ENCODE measurements around the gene TMC3. TPM values are rescaled to one million over a fixed set of nuclear protein-coding genes. Genes with fewer than 3 reads are reported as not detected.
A peak's percentile ranks its signal among the peaks of the same experiment; 100 is the strongest.

Gene TMC3
- total and polyA plus RNA-seq, 2 experiments from 2014 or later, result not detected

DNA sequence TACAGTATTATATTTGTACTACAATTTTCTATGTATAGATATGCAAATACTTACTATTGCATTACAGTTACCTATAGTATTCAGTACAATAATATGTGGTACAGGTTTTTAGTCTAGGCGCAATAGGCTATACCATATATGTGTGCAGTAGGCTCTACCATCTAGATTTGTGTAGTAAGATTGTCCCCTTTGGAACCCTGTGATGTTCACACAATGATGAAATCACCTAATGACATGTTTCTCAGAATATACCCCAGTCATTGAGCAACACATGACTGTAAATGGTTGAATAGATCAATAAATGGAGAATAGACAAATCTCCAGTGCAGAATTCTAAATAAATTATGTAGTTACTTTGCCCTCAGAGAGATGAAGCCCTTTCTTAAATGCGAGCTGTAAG, 17.6 kb upstream of the TMC3 start:
- no peaks in the 10 kb centered on the region for H3K36me3 ChIP-seq (ENCODE audit: low read depth)
- no peaks in the 10 kb centered on the region for H3F3A ChIP-seq (ENCODE audit: insufficient read depth)
- no peaks in the 10 kb centered on the region for H3K4me1 ChIP-seq (ENCODE audit: insufficient read depth)
- H3K27ac ChIP-seq, result no peak overlapping the region
- no peaks in the 10 kb centered on the region for H4K20me1 ChIP-seq (ENCODE audit: insufficient read depth)
- H3K79me2 ChIP-seq (ENCODE audit: insufficient read depth), result no peaks in the 10 kb centered on the region
- no peaks in the 10 kb centered on the region for H3K9me2 ChIP-seq (ENCODE audit: insufficient read depth)
- no peak overlapping the region for H2AFZ ChIP-seq
- H3K27me3 ChIP-seq (replicated peaks; ENCODE audit: insufficient read depth), result no peaks in the 10 kb centered on the region
- DNase-seq, result no peak
- no peak for TF ChIP-seq EZH2phosphoT487 (IDR thresholded peaks at IDR 0.05; ENCODE audit: insufficient read depth, low read depth)
- TF ChIP-seq EZH2 (IDR thresholded peaks at IDR 0.05; ENCODE audit: insufficient read depth, poor library complexity, severe bottlenecking), result no peak
- in situ Hi-C loops (cut with MboI), result no loop called here
- H3K4me2 ChIP-seq (ENCODE audit: unreplicated experiment), result no peak overlapping the region
- no peak overlapping the region for H3K4me3 ChIP-seq
- WGBS, 2 experiments (ENCODE audit: low coverage in 1 of 2, low lambda C conversion rate in 2 of 2, missing lambda C conversion rate in 2 of 2), result 71 to 82% methylated on average over 2 of the region's 2 CpGs
- H3K9ac ChIP-seq, result no peak overlapping the region
- no peaks in the 10 kb centered on the region for H3K9me3 ChIP-seq (ENCODE audit: low read depth)

DNA sequence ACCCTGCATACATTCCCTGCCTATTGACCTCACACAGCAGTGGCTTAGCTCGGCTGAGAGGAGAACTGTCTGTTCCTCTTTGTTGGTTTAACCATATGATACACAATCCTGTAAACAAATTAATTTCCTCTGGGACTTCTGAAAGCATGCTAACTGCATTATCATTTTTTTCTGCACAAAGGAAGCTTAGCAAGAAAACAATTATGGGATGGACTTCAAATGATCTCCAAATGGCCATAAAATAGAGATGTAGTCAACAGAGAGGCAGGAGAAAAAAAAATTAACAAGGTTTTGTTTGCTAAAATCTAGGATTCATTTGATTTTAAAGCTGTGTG, 14.4 kb upstream of the TMC3 start:
- Histone ChIP-seq H3K9me3 (ENCODE audit: low read depth) (no peaks in the 10 kb centered on the region), H2AFZ (no peak overlapping the region), H3F3A (ENCODE audit: insufficient read depth) (no peaks in the 10 kb centered on the region), H3K36me3 (ENCODE audit: low read depth) (no peaks in the 10 kb centered on the region), H4K20me1 (ENCODE audit: insufficient read depth) (no peaks in the 10 kb centered on the region), H3K4me3 (no peak overlapping the region), H3K4me1 (ENCODE audit: insufficient read depth) (no peaks in the 10 kb centered on the region), H3K9me2 (ENCODE audit: insufficient read depth) (no peaks in the 10 kb centered on the region), H3K79me2 (ENCODE audit: insufficient read depth) (no peaks in the 10 kb centered on the region), H3K27me3 (replicated peaks; ENCODE audit: insufficient read depth) (no peaks in the 10 kb centered on the region), H3K9ac (no peak overlapping the region), H3K27ac (no peak overlapping the region), H3K4me2 (ENCODE audit: unreplicated experiment) (no peak overlapping the region)
- no peak for DNase-seq
- 71 to 79% methylated on average over 1 of the region's 1 CpG for WGBS, 2 experiments (ENCODE audit: low coverage in 1 of 2, low lambda C conversion rate in 2 of 2, missing lambda C conversion rate in 2 of 2)
- no peak for TF ChIP-seq EZH2 (IDR thresholded peaks at IDR 0.05; ENCODE audit: insufficient read depth, poor library complexity, severe bottlenecking)
- in situ Hi-C loops (cut with MboI), result no loop called here

DNA sequence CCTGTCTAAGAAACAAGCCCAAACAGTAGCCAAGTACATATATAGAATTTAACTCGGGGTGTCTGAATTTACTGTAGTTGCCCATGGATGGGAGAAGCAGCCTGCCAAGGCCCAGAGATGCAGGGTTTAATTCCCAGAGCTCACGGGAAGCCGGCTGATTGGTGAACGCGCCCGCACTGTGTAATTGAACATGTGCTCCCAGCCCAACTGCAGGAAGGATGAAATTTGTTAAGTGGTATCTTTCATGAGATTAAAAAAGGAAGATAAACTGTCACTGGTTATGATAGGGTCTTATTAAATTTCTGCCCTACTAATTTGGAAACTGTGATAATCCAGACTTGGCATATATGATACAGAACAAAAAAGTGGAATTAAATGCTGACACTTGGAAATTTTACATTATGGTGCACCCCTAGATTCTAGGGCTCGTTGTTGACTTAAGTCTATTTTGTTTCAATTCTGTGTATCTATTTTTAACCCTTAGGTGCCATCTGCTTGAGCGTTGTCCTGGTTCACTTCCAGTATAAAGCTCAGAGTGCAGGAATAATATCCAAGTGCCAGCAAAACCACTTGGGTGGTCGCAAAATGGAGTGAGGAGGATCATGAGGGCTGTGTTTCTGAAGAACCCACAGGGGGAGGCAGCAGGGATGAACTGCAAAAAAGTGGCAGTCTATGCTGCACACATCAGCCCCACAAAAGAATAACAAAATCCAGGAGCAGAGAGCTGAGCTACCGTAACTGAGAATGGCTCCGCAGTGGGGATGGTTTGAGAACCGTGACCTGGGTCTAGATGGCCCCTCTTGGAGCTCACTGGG, 13.8 kb upstream of the TMC3 start:
- in situ Hi-C loops (cut with MboI), result no loop called here
- Histone ChIP-seq H3K4me1 (ENCODE audit: insufficient read depth) (no peaks in the 10 kb centered on the region), H3K4me2 (ENCODE audit: unreplicated experiment) (no peak overlapping the region), H3K27ac (no peak overlapping the region), H3K4me3 (no peak overlapping the region), H3K36me3 (ENCODE audit: low read depth) (no peaks in the 10 kb centered on the region), H3K9me3 (ENCODE audit: low read depth) (no peaks in the 10 kb centered on the region), H4K20me1 (ENCODE audit: insufficient read depth) (no peaks in the 10 kb centered on the region), H3K9me2 (ENCODE audit: insufficient read depth) (no peaks in the 10 kb centered on the region), H3F3A (ENCODE audit: insufficient read depth) (no peaks in the 10 kb centered on the region), H3K27me3 (replicated peaks; ENCODE audit: insufficient read depth) (no peaks in the 10 kb centered on the region), H2AFZ (no peak overlapping the region), H3K9ac (no peak overlapping the region), H3K79me2 (ENCODE audit: insufficient read depth) (no peaks in the 10 kb centered on the region)
- WGBS, 2 experiments (ENCODE audit: low coverage in 1 of 2, low lambda C conversion rate in 2 of 2, missing lambda C conversion rate in 2 of 2), result 69 to 79% methylated on average over 12 of the region's 12 CpGs
- TF ChIP-seq EZH2phosphoT487 (IDR thresholded peaks at IDR 0.05; ENCODE audit: insufficient read depth, low read depth) (no peak), EZH2 (IDR thresholded peaks at IDR 0.05; ENCODE audit: insufficient read depth, poor library complexity, severe bottlenecking) (no peak)
- DNase-seq, result no peak

DNA sequence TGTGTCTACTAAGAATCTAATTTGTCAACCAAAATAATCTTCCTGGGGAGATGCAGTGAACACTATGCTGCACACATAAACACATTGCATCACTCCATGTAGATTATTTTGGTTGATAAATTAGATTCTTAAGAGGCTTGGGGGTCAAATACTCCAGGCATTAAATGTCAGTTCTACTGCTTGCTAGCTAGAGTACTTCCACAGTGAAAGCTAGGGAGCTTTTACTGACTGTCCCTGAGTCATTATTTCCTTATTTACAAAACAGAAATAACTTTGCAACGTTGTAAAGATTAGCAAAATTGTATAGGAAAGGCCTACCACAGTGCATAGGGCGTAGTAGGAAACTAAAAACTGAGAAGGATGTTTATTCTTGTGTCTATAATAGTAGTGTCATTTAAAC, 12.9 kb upstream of the TMC3 start:
- Histone ChIP-seq H3K27me3 (replicated peaks; ENCODE audit: insufficient read depth) (no peaks in the 10 kb centered on the region), H4K20me1 (ENCODE audit: insufficient read depth) (no peaks in the 10 kb centered on the region), H3K9me3 (ENCODE audit: low read depth) (no peaks in the 10 kb centered on the region), H3K9ac (no peak overlapping the region), H3K27ac (no peak overlapping the region), H3K4me2 (ENCODE audit: unreplicated experiment) (no peak overlapping the region), H3K36me3 (ENCODE audit: low read depth) (no peaks in the 10 kb centered on the region), H3K9me2 (ENCODE audit: insufficient read depth) (no peaks in the 10 kb centered on the region), H3K79me2 (ENCODE audit: insufficient read depth) (no peaks in the 10 kb centered on the region), H3F3A (ENCODE audit: insufficient read depth) (no peaks in the 10 kb centered on the region), H3K4me3 (no peak overlapping the region), H3K4me1 (ENCODE audit: insufficient read depth) (no peaks in the 10 kb centered on the region), H2AFZ (no peak overlapping the region)
- DNase-seq, result peak; percentile 45
- in situ Hi-C loops (cut with MboI), result no loop called here
- TF ChIP-seq EZH2phosphoT487 (IDR thresholded peaks at IDR 0.05; ENCODE audit: insufficient read depth, low read depth), result no peak
- no peak for TF ChIP-seq EZH2 (IDR thresholded peaks at IDR 0.05; ENCODE audit: insufficient read depth, poor library complexity, severe bottlenecking)
- WGBS, 2 experiments (ENCODE audit: low coverage in 1 of 2, low lambda C conversion rate in 2 of 2, missing lambda C conversion rate in 2 of 2), result 26 to 33% methylated on average over 2 of the region's 2 CpGs

DNA sequence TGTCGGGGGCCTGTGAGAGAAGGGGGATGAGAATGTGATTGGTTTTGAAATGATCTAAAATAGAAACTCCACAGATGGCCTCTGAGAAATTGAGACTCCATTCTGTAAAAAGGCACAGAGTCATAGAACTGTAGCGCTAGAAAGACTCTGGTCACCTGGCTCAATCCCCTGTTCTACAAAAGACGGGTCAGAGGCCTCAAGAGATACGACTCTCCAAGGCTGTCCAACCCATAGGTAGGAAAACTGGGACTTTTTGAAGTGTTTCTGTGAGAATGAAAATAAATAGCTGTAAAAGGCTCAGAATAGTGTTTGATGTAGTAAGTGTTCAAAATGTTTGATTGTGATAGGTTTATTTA, 11.7 kb upstream of the TMC3 start:
- Histone ChIP-seq H3K4me2 (ENCODE audit: unreplicated experiment) (no peak overlapping the region), H3K27ac (no peak overlapping the region), H4K20me1 (ENCODE audit: insufficient read depth) (no peaks in the 10 kb centered on the region), H3F3A (ENCODE audit: insufficient read depth) (no peaks in the 10 kb centered on the region), H2AFZ (no peak overlapping the region), H3K9me2 (ENCODE audit: insufficient read depth) (no peaks in the 10 kb centered on the region), H3K79me2 (ENCODE audit: insufficient read depth) (no peaks in the 10 kb centered on the region), H3K36me3 (ENCODE audit: low read depth) (no peaks in the 10 kb centered on the region), H3K9ac (no peak overlapping the region), H3K4me3 (no peak overlapping the region), H3K27me3 (replicated peaks; ENCODE audit: insufficient read depth) (no peaks in the 10 kb centered on the region), H3K4me1 (ENCODE audit: insufficient read depth) (no peaks in the 10 kb centered on the region), H3K9me3 (ENCODE audit: low read depth) (no peaks in the 10 kb centered on the region)
- 87 to 89% methylated on average over 4 of the region's 4 CpGs for WGBS, 2 experiments (ENCODE audit: low coverage in 1 of 2, low lambda C conversion rate in 2 of 2, missing lambda C conversion rate in 2 of 2)
- no peak for DNase-seq
- TF ChIP-seq EZH2phosphoT487 (IDR thresholded peaks at IDR 0.05; ENCODE audit: insufficient read depth, low read depth) (no peak), EZH2 (IDR thresholded peaks at IDR 0.05; ENCODE audit: insufficient read depth, poor library complexity, severe bottlenecking) (no peak)
- in situ Hi-C loops (cut with MboI), result no loop called here
